Right forelimb (tissue), 1 donor: ENCODE measurements around the gene DUOX2.
"Not testable (repeated sequence)": the region's sequence is repeated elsewhere in the genome, so short reads cannot be mapped to it uniquely, and the experiment has no call there.

Experiments
- DNase-seq: peaks from one replicate; pipeline ENCODE4 v3.0.0-alpha.2; 2018

DUOX2 gene

GRCh38 chr15:45138814-45139765 lies 25.1 kb upstream of the DUOX2 start:
- DNase-seq: no peak

- no peak for DNase-seq
Measured at GRCh38 chr15:45137703-45138102, 23.7 kb upstream of the DUOX2 start.

- no peak for DNase-seq
Measured at GRCh38 chr15:45136378-45136764, 22.4 kb upstream of the DUOX2 start.

DNA sequence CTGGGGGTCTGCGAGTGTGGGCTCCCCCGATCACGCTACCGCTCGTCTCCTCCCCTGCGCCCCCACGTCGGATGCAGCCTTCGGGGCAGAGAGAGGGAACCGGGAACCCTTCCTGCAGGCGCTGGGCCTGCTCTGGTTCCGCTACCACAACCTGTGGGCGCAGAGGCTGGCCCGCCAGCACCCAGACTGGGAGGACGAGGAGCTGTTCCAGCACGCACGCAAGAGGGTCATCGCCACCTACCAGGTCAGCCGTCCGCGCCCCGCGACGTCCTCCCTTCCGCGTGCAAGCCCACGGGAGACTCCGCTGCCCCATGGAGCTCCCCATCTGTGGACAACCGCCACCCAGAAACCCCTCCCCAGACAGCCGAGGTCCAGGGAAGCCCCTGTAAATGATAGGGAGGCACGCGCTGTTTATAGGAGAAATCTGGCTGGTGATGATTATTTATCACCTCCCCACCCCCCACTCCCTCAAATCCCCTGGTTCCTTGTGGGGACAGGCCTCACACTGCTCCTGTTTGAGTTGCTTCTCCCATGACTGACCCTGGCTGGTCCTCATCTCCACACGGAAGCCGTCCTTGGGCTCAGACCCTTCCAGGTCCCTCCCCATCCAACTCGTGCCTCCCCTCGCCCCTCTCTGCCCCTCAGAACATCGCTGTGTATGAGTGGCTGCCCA lies 21.9 kb upstream of the DUOX2 start:
- not testable (repeated sequence) for DNase-seq

DNA sequence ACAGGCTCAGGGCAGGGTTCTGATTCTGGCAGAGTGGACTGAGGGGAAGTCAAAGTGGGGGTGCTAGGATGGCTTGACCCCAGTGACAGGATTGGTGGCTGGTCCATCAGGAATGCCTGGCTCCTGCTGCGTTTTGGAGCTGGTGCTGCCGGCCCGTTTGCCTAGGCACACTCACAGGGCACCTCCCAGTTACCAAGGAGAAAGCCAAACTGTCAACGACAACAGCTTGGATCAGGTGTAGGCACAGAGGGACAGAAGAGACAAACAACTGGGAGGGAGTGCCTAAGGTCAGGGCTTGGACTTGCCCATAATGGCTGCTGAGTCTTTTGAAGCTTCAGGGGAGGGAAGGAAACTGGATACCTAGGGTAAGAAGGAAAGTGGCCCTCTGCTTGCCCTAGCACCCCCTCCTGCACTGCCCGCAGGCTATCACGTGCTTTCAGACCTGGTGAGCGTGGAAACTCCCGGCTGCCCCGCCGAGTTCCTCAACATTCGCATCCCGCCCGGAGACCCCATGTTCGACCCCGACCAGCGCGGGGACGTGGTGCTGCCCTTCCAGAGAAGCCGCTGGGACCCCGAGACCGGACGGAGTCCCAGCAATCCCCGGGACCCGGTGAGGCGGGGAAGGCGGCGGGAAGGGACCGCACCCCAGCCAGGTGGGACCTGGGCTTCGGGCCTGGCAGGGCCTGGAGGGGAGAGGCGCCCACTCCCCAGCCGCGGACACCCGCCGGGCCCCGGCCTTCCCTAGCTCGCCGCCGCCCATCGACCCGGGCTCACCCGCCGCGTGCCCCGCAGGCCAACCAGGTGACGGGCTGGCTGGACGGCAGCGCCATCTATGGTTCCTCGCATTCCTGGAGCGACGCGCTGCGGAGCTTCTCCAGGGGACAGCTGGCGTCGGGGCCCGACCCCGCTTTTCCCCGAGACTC lies 21.0 kb upstream of the DUOX2 start:
- DNase-seq: no peak

- no peak for DNase-seq
Measured at GRCh38 chr15:45134046-45134445, 20.1 kb upstream of the DUOX2 start.

GRCh38 chr15:45133561-45133920 lies 19.6 kb upstream of the DUOX2 start:
- no peak for DNase-seq

DNA sequence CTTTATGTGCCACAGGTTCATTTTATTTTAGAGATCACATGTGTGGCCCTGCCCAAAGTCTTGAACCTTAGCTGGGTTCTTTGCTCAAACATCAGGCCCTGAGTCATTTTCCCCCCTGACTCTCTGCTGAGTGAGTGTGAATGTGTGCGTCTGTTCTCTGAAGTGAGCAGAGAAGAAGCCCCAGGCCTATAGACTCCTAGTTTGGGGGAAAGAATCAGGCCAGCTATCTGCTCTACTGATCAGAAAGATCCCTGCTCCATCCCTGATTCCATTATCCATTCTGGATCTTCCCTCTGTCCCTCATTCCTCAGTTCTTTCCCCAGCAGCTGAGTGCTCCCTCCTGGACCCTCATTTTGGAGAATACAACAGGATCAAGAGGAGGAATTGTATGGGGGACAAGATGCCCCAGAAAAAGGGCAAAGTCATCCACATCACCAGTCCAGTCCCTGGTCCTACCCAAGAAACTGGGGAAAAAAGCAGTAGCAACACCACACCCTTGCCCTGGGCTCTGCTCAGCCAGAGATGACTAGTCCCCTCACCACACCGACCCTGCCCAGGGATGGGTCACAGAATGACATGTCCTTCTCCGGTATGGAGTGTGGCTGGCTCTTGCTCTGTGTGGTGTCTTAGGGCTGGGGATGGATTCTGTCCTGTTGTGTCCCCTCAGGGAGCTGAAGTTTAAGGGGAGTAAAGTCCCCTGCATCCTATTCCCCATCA lies 19.0 kb upstream of the DUOX2 start:
- no peak for DNase-seq

- no peak for DNase-seq
Measured at GRCh38 chr15:45131510-45131909, 17.5 kb upstream of the DUOX2 start.

- no peak for DNase-seq
Measured at GRCh38 chr15:45130291-45131000, 16.5 kb upstream of the DUOX2 start.

DNA sequence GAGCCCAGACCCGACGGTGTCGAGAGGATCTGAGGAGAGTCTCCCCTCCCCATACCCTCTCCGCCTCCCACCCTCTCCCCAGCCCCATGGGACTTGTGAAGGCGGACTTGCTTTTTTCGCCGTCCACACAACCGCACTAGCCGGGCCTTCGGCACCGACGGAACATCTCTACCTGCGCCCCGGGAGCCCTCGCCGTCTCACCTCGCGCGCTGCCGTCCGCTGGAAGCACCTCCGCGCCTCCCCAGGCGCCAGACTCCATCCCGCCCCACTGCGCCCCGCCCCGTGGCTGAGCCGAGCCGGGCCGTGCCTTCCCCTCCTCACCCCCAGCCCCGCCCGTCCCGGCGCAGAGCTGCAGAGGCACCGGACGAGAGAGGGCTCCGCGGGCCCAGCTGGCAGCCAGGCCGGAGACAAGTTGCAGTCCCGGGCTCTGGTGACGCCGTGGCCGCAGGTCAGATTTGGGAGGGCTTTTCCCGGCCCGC lies 15.7 kb upstream of the DUOX2 start, which contains the start of the genes DUOX1 and DUOXA1:
Gene DUOX1, plus strand, starts transcription at position 344 of the 479 bp plus-strand sequence. CDS start 1,973 bp downstream, outside the sequence.
Gene DUOXA1, minus strand, starts transcription at position 229 of the 479 bp plus-strand sequence. CDS start 6,865 bp downstream, outside the sequence.
- DNase-seq: no peak

GRCh38 chr15:45128971-45129639 lies 15.1 kb upstream of the DUOX2 start:
- DNase-seq: no peak

DNA sequence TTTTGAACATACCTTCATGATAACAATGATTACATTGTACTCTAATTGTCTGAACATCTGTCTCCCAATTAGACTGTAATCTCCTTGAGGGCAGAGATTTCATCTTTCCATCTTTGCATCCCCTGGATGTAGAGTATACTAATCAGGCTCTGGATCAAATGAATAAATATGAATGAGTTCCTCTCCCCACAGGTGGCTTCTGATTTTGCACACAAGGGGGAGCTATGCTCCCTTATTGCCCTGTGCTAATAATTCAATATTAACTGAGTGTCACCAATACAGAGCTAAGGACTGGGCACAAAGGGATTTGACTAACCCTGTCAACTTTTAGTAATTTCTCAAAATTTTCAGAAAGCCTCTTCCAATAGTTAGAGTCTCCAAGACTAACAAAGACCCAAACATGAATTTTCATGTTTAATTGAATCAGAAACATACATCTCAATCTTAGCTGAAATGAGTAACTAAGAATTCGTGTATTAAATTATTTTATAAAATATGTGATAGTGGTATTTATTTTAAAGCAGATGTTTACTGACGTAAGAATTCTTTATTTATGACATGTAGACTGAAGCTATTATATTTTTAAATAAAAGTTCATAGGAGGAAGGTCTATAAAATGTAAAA lies 12.7 kb upstream of the DUOX2 start:
- no peak for DNase-seq

DNA sequence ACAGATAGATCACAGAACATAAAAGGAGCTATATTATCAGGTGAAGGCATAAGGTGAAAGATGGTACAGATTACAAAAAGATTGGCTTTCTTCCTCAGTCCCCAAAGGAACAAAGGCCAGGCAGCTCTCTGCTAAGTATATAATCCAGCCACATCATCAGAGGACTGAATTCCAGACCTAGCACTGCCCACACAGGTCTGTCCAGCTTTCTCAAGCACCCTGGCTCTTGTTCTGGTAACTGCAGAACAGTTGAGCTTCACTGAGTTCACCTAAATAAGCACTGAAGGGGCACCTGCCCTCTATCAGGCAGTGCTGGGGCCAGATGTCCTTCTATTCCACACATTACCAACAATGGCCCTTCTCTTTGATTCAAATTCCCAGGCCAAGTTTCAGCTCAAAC lies 9.4 kb upstream of the DUOX2 start:
- no peak for DNase-seq

- no peak for DNase-seq
Measured at GRCh38 chr15:45122719-45123118, 8.7 kb upstream of the DUOX2 start.

- no peak for DNase-seq
Measured at GRCh38 chr15:45121706-45122417, 7.9 kb upstream of the DUOX2 start.

GRCh38 chr15:45121020-45121419 lies 7.0 kb upstream of the DUOX2 start:
- no peak for DNase-seq

- DNase-seq: no peak
Measured at GRCh38 chr15:45120081-45120972, 6.4 kb upstream of the DUOX2 start.
